Left lung (tissue), 10 donors: ENCODE data around the gene NINJ2. TPM values are rescaled to one million over a fixed set of nuclear protein-coding genes. Genes with fewer than 3 reads are reported as not detected.

Experiments used
- ATAC-seq: fragments of 200-7000 bp; cut with Tn5 transposase; one replicate; pipeline ENCODE4 v1.9.1; 2020; ENCODE audit warnings: moderate library complexity
- DNase-seq, 4 donors: peaks; one replicate each; pipeline ENCODE4 v3.0.0-alpha.2; 2013 to 2020
- H3K27ac ChIP-seq, 2 donors: fragments of 200-600 bp; sonication (generic) in 1 of 2; one replicate each; pipeline versions ENCODE4 v1.5.0 to v1.8.0; 2020 to 2021
- H3K27me3 ChIP-seq, 2 donors: fragments of 200-600 bp; sonication (generic) in 1 of 2; one replicate each; pipeline versions ENCODE4 v1.5.0 to v1.8.0; 2020 to 2021
- H3K36me3 ChIP-seq, 2 donors: fragments of 200-600 bp; sonication (generic) in 1 of 2; one replicate each; pipeline versions ENCODE4 v1.5.0 to v1.8.0; 2020 to 2021
- H3K4me1 ChIP-seq, 2 donors: fragments of 200-600 bp; one replicate each; pipeline ENCODE4 v1.8.0; 2021
- H3K4me3 ChIP-seq, 2 donors: fragments of 200-600 bp; sonication (generic) in 1 of 2; one replicate each; pipeline versions ENCODE4 v1.5.0 to v1.8.0; 2020 to 2021; ENCODE audit warnings: mild to moderate bottlenecking in 1 of 2
- H3K9me3 ChIP-seq, 2 donors: fragments of 200-600 bp; sonication (generic) in 1 of 2; one replicate each; pipeline versions ENCODE4 v1.5.0 to v1.8.0; 2020 to 2021
- CTCF ChIP-seq, 2 donors: fragments of 200-600 bp; sonication (generic) in 1 of 2; IDR thresholded peaks; one replicate each; pipeline versions ENCODE4 v1.5.0 to v1.8.0; 2021; ENCODE audit warnings: antibody characterized with exemption in 2 of 2
- intact Hi-C, 2 donors: fragments of 100-400 bp; cut with DNase I; formaldehyde crosslinking; loops; one replicate each; pipeline versions ENCODE4 v1.11.2 to v1.14.2; 2022
- polyA plus RNA-seq, 6 donors: library from polyadenylated mRNA; unstranded; fragments of 120-200 nt; gene quantifications; one replicate each; pipeline ENCODE4 v1.2.1, GENCODE V29; 2013; ENCODE audit not compliant: insufficient read length in 6 of 6
- total RNA-seq, 2 donors: library from RNA; stranded (reverse); fragmentation: NEBNext Ultra II Directional; extraction: Animal tissue kit (Norgen Biotek cat#: 25700); gene quantifications; one replicate each; pipeline ENCODE4 v1.2.1, GENCODE V29; 2021
- donor health status: DM: no; HTN: yes; CAD: no.
- donor health status: DM: no; HTN: no; CAD: no.

Gene NINJ2
- total and polyA plus RNA-seq, 8 donors, result 1.2 to 18.0 (median 2.8) TPM

GRCh38 chr12:572532-572899 lies 90.7 kb downstream of the NINJ2 start:
- TF ChIP-seq CTCF (IDR thresholded peaks at IDR 0.05), result no peak
- H3K27ac ChIP-seq, result peak overlapping the region in 1 of 2 donors; percentile 81
- H3K9me3 ChIP-seq, result no peaks in the 10 kb centered on the region
- H3K27me3 ChIP-seq, result no peaks in the 10 kb centered on the region
- DNase-seq, result no peak
- H3K4me3 ChIP-seq, result no peak overlapping the region
- no peak for ATAC-seq
- peaks cover 16 to 55% of the 10 kb centered on the region in 2 donors for H3K4me1 ChIP-seq
- no peaks in the 10 kb centered on the region for H3K36me3 ChIP-seq
- intact Hi-C loops, result loop anchor here in 1 of 2 donors (5.0 to 10.0 kb wide), 3 partner anchors 180 to 372 kb away; partner anchors contain the start of genes RAD52 and WNK1

GRCh38 chr12:571795-572531 lies 91.3 kb downstream of the NINJ2 start:
- Histone ChIP-seq H3K27ac (peak overlapping the region; percentile 81 to 87), H3K36me3 (no peaks in the 10 kb centered on the region), H3K4me3 (no peak overlapping the region), H3K4me1 (peaks cover 16 to 51% of the 10 kb centered on the region in 2 donors), H3K27me3 (no peaks in the 10 kb centered on the region), H3K9me3 (no peaks in the 10 kb centered on the region)
- intact Hi-C loops, result loop anchor here in 1 of 2 donors (5.0 to 10.0 kb wide), 3 partner anchors 180 to 373 kb away; partner anchors contain the start of genes RAD52 and WNK1
- ATAC-seq, result no peak
- TF ChIP-seq CTCF (IDR thresholded peaks at IDR 0.05), result no peak
- DNase-seq, result no peak

GRCh38 chr12:570921-571794 lies 92.1 kb downstream of the NINJ2 start:
- peak; percentile 50 for ATAC-seq
- H3K36me3 ChIP-seq, result no peaks in the 10 kb centered on the region

GRCh38 chr12:570435-570920 lies 92.8 kb downstream of the NINJ2 start:
- Histone ChIP-seq H3K4me3 (peak overlapping the region; percentile 45 to 55), H3K27ac (peak overlapping the region; percentile 81 to 87), H3K9me3 (no peaks in the 10 kb centered on the region), H3K4me1 (peaks cover 7 to 37% of the 10 kb centered on the region in 2 donors), H3K36me3 (no peaks in the 10 kb centered on the region), H3K27me3 (no peaks in the 10 kb centered on the region)
- intact Hi-C loops, result loop anchor here in 1 of 2 donors (5.0 to 10.0 kb wide), 3 partner anchors 182 to 374 kb away; partner anchors contain the start of genes RAD52 and WNK1
- TF ChIP-seq CTCF (IDR thresholded peaks at IDR 0.05), result no peak
- ATAC-seq (peak; percentile 87), DNase-seq (peak in 3 of 4 donors; percentile 19 to 88 (median 84))

More at GRCh38 chr12:570921-571794, 92.1 kb downstream of the NINJ2 start:
- intact Hi-C loops, result loop anchor here in 1 of 2 donors (5.0 to 10.0 kb wide), 3 partner anchors 181 to 374 kb away; partner anchors contain the start of genes RAD52 and WNK1
- peak overlapping the region; percentile 45 to 55 for H3K4me3 ChIP-seq
- peak; percentile 59 to 83 (median 80) for DNase-seq
- H3K9me3 ChIP-seq, result no peaks in the 10 kb centered on the region
- TF ChIP-seq CTCF (IDR thresholded peaks at IDR 0.05), result no peak
- no peaks in the 10 kb centered on the region for H3K27me3 ChIP-seq
- H3K4me1 ChIP-seq, result peaks cover 11 to 43% of the 10 kb centered on the region in 2 donors
- peak overlapping the region; percentile 81 to 87 for H3K27ac ChIP-seq
